CD4-positive, alpha-beta T cell (primary cell): ENCODE data around the gene FOXB1. TPM values are rescaled to one million over a fixed set of nuclear protein-coding genes. Genes with fewer than 3 reads are reported as not detected.

Source experiments
- ATAC-seq: fragments of 200-7000 bp; cut with Tn5 transposase; one replicate; pipeline ENCODE4 v1.10.0; 2022; ENCODE audit warnings: mild to moderate bottlenecking; ENCODE audit not compliant: poor library complexity
- CTCF ChIA-PET: fragments of 350-600 bp; sonication (Branson Sonifier 250); formaldehyde crosslinking; loops from one replicate; lab custom pipeline; 2021; ENCODE audit warnings: antibody characterized with exemption, inconsistent platforms; lab: Charles Lee
- POLR2A ChIA-PET: fragments of 350-600 bp; sonication (Branson Sonifier 250); formaldehyde crosslinking; loops from one replicate; lab custom pipeline; 2021; ENCODE audit warnings: antibody characterized with exemption, inconsistent platforms; lab: Charles Lee
- DNase-seq, 14 experiments: peaks; one replicate each; pipeline ENCODE4 v3.0.0-alpha.2; 2013 to 2020; ENCODE audit warnings: mixed read lengths in 2 of 14
- H3K27ac ChIP-seq, 2 donors: one replicate each; pipeline versions ENCODE4 v1.5.1 to v1.7.0; 2013; ENCODE audit warnings: low read length in 2 of 2, low read depth in 1 of 2, mild to moderate bottlenecking in 1 of 2
- H3K27me3 ChIP-seq, 2 experiments: 1 replicate in 1 of 2; 2 replicates in 1 of 2; pipeline versions ENCODE4 v1.6.1 to v1.7.0; 2013; ENCODE audit warnings: low read length in 2 of 2, control low read depth in 1 of 2, mild to moderate bottlenecking in 1 of 2, moderate library complexity in 1 of 2; ENCODE audit not compliant: insufficient read depth in 2 of 2, control insufficient read depth in 1 of 2
- H3K36me3 ChIP-seq: one replicate; pipeline ENCODE4 v1.6.1; 2013; ENCODE audit warnings: low read length, control low read depth; ENCODE audit not compliant: insufficient read depth
- H3K4me1 ChIP-seq: one replicate; pipeline ENCODE4 v1.6.1; 2013; ENCODE audit warnings: low read length, control low read depth; ENCODE audit not compliant: insufficient read depth
- H3K4me3 ChIP-seq: one replicate; pipeline ENCODE4 v1.5.1; 2013; ENCODE audit warnings: mild to moderate bottlenecking, low read length, moderate library complexity
- H3K9me3 ChIP-seq, 2 experiments: 1 replicate in 1 of 2; 2 replicates in 1 of 2; pipeline versions ENCODE4 v1.6.1 to v1.7.0; 2013; ENCODE audit warnings: low read length in 2 of 2, mild to moderate bottlenecking in 2 of 2, control low read depth in 1 of 2, moderate library complexity in 1 of 2; ENCODE audit not compliant: control insufficient read depth in 1 of 2, insufficient read depth in 1 of 2
- H3K27ac Mint-ChIP-seq: one replicate; pipeline ENCODE4 v1.8.0; 2020; ENCODE audit warnings: mixed read lengths
- H3K27me3 Mint-ChIP-seq: one replicate; pipeline ENCODE4 v1.8.0; 2021; ENCODE audit warnings: mixed read lengths
- H3K36me3 Mint-ChIP-seq: one replicate; pipeline ENCODE4 v1.8.0; 2021; ENCODE audit warnings: low read depth, mixed read lengths
- H3K4me1 Mint-ChIP-seq: one replicate; pipeline ENCODE4 v1.8.0; 2021; ENCODE audit warnings: low read depth, mixed read lengths
- H3K4me3 Mint-ChIP-seq: one replicate; pipeline ENCODE4 v1.8.0; 2020; ENCODE audit warnings: mild to moderate bottlenecking, mixed read lengths
- H3K9me3 Mint-ChIP-seq: one replicate; pipeline ENCODE4 v1.8.0; 2020; ENCODE audit warnings: mixed read lengths
- intact Hi-C, 2 experiments: fragments of 100-400 bp; cut with DNase I in 1 of 2; cut with micrococcal nuclease in 1 of 2; formaldehyde crosslinking; loops; one replicate each; pipeline versions ENCODE4 v1.15.1 to v1.9.0; 2023 to 2025; cut with DNase I, micrococcal nuclease
- total RNA-seq, 174 experiments: library from RNA in 2 of 174; stranded (reverse) in 2 of 174; gene quantifications; one replicate each; pipeline ENCODE4 v1.2.3 and lab custom pipeline; 2021 to 2026
- TF ChIP-seq, protein P1 (sequence below): fragments of 200-600 bp; IDR thresholded peaks from one replicate; pipeline ENCODE4 v1.8.0; 2022; ENCODE audit warnings: antibody characterized with exemption, mild to moderate bottlenecking

FOXB1 gene
- total RNA-seq, 2 experiments from 2014 or later: 0.14 to 0.19 TPM

DNA sequence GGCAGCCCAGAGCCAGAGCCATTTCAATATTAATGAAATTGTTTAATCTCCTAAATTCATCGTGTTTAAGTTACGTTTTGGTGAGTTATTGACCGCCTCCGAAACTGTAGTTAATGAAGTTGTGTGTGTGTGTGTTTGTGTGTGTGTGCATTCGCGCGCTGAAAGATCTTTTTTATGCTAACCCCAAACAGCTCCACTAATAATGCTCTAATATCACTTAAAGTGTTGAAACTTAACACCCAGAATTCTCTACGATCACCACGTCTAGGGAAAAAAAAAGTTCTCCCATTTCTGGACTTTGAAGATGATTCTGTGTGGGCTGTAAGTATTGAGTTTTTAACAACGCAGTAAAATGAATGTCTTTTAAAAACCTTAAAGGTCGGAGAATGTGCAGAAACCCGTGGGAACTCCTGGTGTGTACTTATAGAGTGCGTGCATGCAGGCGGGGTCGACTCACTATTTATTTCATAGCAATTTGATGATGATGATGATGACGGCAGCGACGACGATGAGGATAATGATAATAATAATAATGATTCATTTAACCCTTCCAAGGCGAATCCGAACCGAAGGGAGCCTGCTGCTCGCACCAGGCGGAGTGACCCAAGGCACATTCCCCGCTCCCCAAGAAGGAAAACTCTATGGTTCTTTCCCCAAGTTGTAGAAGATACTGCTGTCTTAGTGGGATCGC lies 1.4 kb upstream of the FOXB1 start:
- Histone ChIP-seq H3K27me3 (peaks cover 87 to 100% of the 10 kb centered on the region in 2 experiments), H3K36me3 (no peaks in the 10 kb centered on the region), H3K4me3 (no peak overlapping the region), H3K27ac (no peak overlapping the region), H3K9me3 (peaks cover 11 to 57% of the 10 kb centered on the region in 2 experiments), H3K4me1 (peaks cover 54% of the 10 kb centered on the region)
- intact Hi-C loops: no loop called here
- ATAC-seq (no peak), DNase-seq (peak in 1 of 14 experiments; percentile 17)
- Mint-ChIP-seq H3K9me3 (peaks cover 8% of the 10 kb centered on the region), H3K36me3 (peaks cover 16% of the 10 kb centered on the region), H3K27me3 (peaks cover 96% of the 10 kb centered on the region), H3K4me3 (peak overlapping the region; percentile 54), H3K27ac (peak overlapping the region; percentile 70), H3K4me1 (peaks cover 75% of the 10 kb centered on the region)
- ChIA-PET POLR2A (interaction anchor here (1.0 to 2.5 kb wide), 2 partner anchors 8 to 26 kb away, joined by 3 to 13 read pairs; no protein-coding TSS in a partner anchor), CTCF (interaction anchor here (1.0 to 1.5 kb wide), 2 partner anchors 251 kb away, joined by 4 to 6 read pairs; no protein-coding TSS in a partner anchor)
- TF ChIP-seq, protein P1, sequence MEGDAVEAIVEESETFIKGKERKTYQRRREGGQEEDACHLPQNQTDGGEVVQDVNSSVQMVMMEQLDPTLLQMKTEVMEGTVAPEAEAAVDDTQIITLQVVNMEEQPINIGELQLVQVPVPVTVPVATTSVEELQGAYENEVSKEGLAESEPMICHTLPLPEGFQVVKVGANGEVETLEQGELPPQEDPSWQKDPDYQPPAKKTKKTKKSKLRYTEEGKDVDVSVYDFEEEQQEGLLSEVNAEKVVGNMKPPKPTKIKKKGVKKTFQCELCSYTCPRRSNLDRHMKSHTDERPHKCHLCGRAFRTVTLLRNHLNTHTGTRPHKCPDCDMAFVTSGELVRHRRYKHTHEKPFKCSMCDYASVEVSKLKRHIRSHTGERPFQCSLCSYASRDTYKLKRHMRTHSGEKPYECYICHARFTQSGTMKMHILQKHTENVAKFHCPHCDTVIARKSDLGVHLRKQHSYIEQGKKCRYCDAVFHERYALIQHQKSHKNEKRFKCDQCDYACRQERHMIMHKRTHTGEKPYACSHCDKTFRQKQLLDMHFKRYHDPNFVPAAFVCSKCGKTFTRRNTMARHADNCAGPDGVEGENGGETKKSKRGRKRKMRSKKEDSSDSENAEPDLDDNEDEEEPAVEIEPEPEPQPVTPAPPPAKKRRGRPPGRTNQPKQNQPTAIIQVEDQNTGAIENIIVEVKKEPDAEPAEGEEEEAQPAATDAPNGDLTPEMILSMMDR: no peak

DNA sequence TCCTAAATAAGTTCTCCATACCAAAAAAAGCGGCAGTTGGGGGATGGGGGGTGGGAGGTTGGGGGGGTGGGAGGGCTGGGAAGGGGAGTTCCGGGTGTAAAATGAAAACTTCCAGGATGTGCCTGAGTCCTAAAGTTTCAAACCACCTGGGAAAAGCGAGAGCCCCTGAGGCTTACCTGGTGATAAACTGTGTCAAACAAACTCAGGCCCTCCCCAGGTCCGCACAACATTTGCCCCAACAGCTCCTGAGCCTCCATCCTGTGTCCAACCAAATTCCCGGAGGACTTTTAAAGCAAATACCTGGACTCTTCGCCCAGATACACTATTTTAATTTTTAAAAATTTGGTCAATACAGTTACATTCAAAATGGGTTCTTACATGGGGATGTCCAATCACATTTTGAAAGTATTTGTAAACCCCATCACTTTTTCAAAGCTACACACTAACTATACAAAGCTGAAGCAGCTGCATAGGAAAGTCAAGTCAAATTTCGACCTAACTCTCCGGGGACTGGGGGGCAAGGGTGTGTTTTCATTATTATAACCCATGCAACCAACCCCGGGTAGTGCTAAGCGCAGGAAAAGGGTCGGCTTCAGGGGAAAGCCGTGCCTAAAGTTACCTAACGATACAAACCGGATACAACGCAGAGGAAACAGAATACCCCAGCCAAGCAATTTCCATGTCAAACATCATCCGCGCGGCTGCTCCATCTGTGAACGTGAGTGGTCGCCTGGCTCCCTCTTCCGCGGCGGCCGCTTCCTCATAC lies 685 bp upstream of the FOXB1 start:
- Mint-ChIP-seq H3K36me3 (peaks cover 16% of the 10 kb centered on the region), H3K9me3 (peaks cover 8% of the 10 kb centered on the region), H3K4me1 (peaks cover 69% of the 10 kb centered on the region), H3K4me3 (peak overlapping the region; percentile 76), H3K27me3 (peaks cover 96% of the 10 kb centered on the region), H3K27ac (peak overlapping the region; percentile 30)
- H3K27ac ChIP-seq: no peak overlapping the region
- H3K9me3 ChIP-seq: peaks cover 11 to 57% of the 10 kb centered on the region in 2 experiments
- H3K4me1 ChIP-seq: peaks cover 54% of the 10 kb centered on the region
- peak overlapping the region; percentile 55 for H3K4me3 ChIP-seq
- CTCF ChIA-PET: interaction anchor here (1.0 to 1.6 kb wide), 3 partner anchors 86 to 278 kb away, joined by 3 to 6 read pairs (median 4); no protein-coding TSS in a partner anchor
- peak in 3 of 14 experiments; percentile 18 to 47 (median 36) for DNase-seq
- intact Hi-C loops: no loop called here
- peak; percentile 13 for ATAC-seq
- no peaks in the 10 kb centered on the region for H3K36me3 ChIP-seq
- POLR2A ChIA-PET: interaction anchor here (1.1 to 2.5 kb wide), 4 partner anchors 9 to 581 kb away, joined by 4 to 13 read pairs (median 7); no protein-coding TSS in a partner anchor
- TF ChIP-seq, protein P1: no peak
- peaks cover 79 to 100% of the 10 kb centered on the region in 2 experiments for H3K27me3 ChIP-seq

DNA sequence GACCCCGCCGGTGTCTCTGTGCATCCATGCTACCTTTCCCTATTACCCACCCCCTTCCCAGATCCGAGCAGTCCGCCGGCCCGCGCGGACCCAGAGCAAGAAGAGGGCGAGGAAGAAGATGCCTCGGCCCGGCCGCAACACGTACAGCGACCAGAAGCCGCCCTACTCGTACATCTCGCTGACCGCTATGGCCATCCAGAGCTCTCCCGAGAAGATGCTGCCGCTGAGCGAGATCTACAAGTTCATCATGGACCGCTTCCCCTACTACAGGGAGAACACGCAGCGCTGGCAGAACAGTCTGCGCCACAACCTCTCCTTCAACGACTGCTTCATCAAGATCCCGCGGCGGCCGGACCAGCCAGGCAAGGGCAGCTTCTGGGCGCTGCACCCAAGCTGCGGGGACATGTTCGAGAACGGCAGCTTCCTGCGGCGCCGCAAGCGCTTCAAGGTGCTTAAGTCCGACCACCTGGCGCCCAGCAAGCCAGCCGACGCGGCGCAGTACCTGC lies 788 bp downstream of the FOXB1 start:
- peaks cover 8% of the 10 kb centered on the region for H3K9me3 Mint-ChIP-seq
- H3K27me3 ChIP-seq: peaks cover 70 to 100% of the 10 kb centered on the region in 2 experiments
- H3K36me3 Mint-ChIP-seq: peaks cover 16% of the 10 kb centered on the region
- peak overlapping the region; percentile 55 for H3K4me3 ChIP-seq
- H3K4me1 Mint-ChIP-seq: peaks cover 59% of the 10 kb centered on the region
- peaks cover 11 to 52% of the 10 kb centered on the region in 2 experiments for H3K9me3 ChIP-seq
- TF ChIP-seq, protein P1: no peak
- ATAC-seq (no peak), DNase-seq (peak in 6 of 14 experiments; percentile 5 to 61 (median 36))
- ChIA-PET POLR2A (interaction anchor here (1.4 to 2.5 kb wide), 4 partner anchors 10 to 315 kb away, joined by 5 to 13 read pairs (median 8); no protein-coding TSS in a partner anchor), CTCF (interaction anchor here (1.0 to 1.6 kb wide), 2 partner anchors 88 to 280 kb away, joined by 3 to 4 read pairs; no protein-coding TSS in a partner anchor)
- H3K27ac ChIP-seq: no peak overlapping the region
- H3K27ac Mint-ChIP-seq: peak overlapping the region; percentile 81
- H3K27me3 Mint-ChIP-seq: peaks cover 98% of the 10 kb centered on the region
- H3K4me3 Mint-ChIP-seq: peak overlapping the region; percentile 91
- no peaks in the 10 kb centered on the region for H3K36me3 ChIP-seq
- H3K4me1 ChIP-seq: peaks cover 46% of the 10 kb centered on the region
- intact Hi-C loops: loop anchor here in 1 of 2 experiments (5.0 kb wide), 2 partner anchors 122 to 253 kb away; no protein-coding TSS in a partner anchor
